Coronary artery (tissue), 2 donors: Measurements from ENCODE around the gene TRAF3.
"Not testable (repeated sequence)": the region's sequence is repeated elsewhere in the genome, so short reads cannot be mapped to it uniquely, and the experiment has no call there.

Source experiments
- DNase-seq: peaks from one replicate; pipeline ENCODE4 v3.0.0-alpha.2; 2017; ENCODE audit warnings: low spot score
- H3K27ac ChIP-seq, 2 donors: fragments of 200-600 bp; sonication (generic); one replicate each; pipeline ENCODE4 v1.5.1; 2016 to 2019
- H3K4me3 ChIP-seq: fragments of 200-600 bp; sonication (generic); 2 replicates; pipeline ENCODE4 v1.5.1; 2016; ENCODE audit warnings: mild to moderate bottlenecking, moderate library complexity
- TF ChIP-seq, protein P1 (sequence below): fragments of 200-600 bp; sonication (generic); IDR thresholded peaks from one replicate; pipeline ENCODE4 v1.5.1; 2019; ENCODE audit warnings: antibody characterized with exemption

The TRAF3 gene

DNA sequence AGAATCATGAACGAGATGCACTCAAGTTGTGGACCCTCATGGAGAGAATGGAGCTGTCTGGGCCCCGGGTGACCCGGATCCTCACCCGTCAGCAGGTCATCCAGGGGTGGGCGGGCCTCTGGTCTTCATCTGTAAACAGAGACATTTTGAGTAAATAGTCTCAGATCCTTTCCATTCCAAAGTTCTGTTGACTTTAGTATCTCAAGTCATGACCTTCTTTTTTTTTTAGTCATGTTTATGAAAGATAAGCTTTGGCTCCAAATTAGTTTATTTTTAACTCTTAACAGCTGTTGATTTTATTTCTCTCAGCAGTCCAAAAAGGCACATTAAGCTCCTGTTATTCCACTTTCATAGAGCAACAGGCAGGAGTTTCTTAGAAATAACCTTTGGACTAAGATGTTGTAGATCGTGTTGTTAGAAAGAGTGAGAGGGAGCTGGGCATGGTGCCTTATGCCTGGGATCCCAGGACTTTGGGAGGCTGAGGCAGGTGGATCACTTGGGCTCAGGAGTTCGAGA, 96.4 kb downstream of the TRAF3 start:
- Histone ChIP-seq H3K27ac (no peak overlapping the region), H3K4me3 (no peak overlapping the region)
- DNase-seq, result no peak
- TF ChIP-seq, protein P1, sequence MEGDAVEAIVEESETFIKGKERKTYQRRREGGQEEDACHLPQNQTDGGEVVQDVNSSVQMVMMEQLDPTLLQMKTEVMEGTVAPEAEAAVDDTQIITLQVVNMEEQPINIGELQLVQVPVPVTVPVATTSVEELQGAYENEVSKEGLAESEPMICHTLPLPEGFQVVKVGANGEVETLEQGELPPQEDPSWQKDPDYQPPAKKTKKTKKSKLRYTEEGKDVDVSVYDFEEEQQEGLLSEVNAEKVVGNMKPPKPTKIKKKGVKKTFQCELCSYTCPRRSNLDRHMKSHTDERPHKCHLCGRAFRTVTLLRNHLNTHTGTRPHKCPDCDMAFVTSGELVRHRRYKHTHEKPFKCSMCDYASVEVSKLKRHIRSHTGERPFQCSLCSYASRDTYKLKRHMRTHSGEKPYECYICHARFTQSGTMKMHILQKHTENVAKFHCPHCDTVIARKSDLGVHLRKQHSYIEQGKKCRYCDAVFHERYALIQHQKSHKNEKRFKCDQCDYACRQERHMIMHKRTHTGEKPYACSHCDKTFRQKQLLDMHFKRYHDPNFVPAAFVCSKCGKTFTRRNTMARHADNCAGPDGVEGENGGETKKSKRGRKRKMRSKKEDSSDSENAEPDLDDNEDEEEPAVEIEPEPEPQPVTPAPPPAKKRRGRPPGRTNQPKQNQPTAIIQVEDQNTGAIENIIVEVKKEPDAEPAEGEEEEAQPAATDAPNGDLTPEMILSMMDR, result no peak

DNA sequence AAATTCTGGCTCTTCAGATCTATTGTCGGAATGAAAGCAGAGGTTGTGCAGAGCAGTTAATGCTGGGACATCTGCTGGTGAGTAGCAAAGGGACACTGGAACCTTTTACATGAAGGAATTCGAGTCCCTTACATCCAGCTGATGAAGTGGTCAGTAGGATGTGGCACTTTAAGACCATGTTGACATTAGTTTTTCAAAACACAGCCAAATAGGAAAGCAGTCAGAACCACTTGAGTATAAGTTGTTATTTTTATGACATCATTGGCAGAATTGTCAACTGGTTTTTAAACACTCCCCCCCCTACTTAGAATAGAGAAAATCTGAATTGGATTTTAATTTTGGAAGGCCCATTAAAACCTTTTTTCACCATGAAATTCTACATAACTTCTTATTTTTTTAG, 98.4 kb downstream of the TRAF3 start:
- Histone ChIP-seq H3K4me3 (no peak overlapping the region), H3K27ac (no peak overlapping the region)
- TF ChIP-seq, protein P1, result no peak
- no peak for DNase-seq

DNA sequence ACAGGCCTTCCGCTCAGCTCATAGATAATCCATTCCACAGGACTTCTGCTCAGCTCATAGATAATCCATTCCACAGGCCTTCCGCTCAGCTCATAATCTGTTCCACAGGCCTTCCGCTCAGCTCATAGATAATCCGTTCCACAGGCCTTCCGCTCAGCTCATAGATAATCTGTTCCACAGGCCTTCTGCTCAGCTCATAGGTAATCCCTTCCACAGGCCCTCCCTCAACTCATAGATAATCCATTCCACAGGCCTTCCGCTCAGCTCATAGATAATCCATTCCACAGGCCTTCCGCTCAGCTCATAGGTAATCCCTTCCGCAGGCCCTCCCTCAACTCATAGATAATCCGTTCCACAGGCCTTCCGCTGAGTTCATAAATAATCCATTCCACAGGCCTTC, 100.3 kb downstream of the TRAF3 start:
- not testable (repeated sequence) for H3K27ac ChIP-seq, H3K4me3 ChIP-seq, DNase-seq

DNA sequence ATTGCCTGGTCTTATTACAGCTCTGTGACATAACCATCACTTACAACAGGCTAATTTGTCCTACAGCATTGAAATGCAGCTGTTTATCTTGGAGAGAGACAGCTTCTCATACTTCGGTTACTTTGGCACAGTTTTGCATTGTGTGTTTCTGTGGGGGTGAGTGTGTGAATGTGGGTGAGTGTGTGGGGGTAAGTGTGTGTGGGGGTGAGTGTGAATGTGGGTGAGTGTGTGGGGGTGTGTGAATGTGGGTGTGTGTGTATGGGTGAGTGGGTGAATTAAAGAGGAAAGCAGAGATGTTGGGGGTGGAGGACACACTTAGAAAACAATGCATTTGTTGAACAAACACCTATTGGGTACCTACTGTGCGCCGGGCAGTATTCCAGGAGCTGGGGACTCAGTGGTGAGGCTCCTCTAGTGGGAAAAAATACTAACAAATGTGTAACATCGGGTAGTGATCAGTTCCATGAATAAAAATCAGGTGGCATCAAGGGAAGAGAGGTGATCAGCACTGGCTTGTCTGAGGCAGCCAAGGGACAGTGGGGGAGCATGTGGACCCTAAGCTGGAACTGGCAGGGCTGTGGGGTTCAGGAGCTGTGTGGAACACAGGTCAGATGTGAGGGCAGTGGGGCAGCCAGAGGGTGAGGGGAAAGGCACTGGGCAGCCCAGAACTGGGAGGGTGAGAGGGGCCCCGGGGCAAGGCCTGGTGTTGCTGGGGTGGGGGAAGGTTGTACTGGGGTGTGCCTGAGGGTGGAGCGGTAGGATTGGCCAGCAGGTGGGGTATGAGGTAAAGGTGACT, 101.1 kb downstream of the TRAF3 start:
- H3K27ac ChIP-seq, result no peak overlapping the region
- H3K4me3 ChIP-seq, result no peak overlapping the region
- TF ChIP-seq, protein P1, result no peak
- DNase-seq, result no peak

DNA sequence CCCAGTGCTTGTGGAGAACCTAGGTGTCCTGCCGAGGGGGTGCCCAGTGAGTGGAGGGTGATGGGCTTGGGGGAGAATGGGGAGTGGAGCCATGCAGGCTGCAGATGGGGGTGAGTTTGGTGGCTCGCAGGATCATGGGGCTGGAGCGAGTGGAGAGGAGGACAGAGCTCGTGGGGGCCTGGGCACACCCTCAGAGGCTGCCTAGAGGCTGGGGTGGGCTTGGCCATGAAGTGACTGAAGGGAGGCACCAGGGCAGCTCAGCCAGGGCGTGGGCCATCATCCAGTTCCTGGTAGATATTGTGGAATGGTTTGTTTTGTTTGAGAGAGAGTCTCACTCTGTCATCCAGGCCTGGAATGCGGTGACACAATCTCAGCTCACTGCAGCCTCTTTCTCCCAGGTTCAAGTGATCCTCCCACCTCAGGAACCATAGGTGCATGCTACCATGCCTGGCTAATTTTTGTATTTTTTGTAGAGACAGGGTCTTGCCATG, 101.8 kb downstream of the TRAF3 start:
- TF ChIP-seq, protein P1, result no peak
- DNase-seq, result no peak
- H3K27ac ChIP-seq, result no peak overlapping the region
- H3K4me3 ChIP-seq, result no peak overlapping the region

DNA sequence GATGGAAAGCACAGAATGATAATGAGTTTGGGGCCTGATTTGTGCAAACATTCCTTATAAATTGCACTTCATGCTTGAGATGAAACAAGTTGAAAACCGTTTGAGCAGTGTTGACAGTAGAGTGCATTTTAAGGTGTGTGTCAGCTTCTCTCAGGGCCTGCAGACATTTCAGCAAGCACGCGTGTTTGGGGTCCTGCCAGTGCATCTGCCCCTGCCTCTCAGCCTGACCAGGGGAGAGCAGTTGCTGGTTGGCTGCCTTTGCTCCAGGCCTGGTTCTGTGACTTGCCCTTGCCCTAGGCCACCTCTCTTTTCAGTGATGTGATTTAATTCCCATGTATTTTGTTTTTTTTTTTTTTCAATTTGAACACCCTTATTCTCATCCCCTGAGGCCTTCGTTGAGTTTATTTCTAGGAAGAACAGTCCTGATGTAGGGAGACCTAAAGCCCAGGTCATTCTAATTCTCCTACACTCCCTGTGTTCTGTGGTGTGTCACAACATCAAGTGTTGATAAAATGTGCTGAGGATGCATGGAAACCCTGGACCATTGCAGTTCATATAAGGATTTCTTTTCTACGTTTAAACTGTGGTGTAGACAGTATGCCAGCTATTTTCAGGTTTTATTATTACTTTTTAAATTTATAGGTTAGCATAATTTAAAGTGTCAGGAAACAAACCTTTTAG, 105.1 kb downstream of the TRAF3 start:
- H3K27ac ChIP-seq, result no peak overlapping the region
- DNase-seq, result no peak
- TF ChIP-seq, protein P1, result no peak
- H3K4me3 ChIP-seq, result no peak overlapping the region

DNA sequence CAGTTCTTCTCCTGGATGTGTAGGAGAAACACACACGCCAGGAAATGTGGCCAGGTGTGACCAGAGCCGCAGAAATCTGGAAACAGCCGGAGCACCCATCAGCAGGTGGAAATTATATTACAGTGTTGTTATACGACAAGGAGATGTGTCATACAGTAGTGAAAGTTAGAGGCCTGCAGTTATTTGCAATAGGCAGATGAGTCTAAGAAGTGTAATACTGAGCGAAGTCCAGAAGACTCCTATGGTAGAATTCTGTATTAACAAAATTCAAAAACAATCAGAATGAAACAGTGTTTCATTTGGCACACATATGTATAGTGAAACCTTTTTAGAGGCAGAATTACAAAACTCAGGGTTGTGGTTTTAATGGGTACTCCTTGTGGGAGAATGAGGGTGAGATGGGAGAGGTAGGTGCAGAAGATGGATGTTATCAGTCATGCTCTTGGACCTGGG, 105.9 kb downstream of the TRAF3 start:
- TF ChIP-seq, protein P1, result no peak
- DNase-seq, result no peak
- Histone ChIP-seq H3K27ac (no peak overlapping the region), H3K4me3 (no peak overlapping the region)
